NT2/D1 (cell line): Measurements from ENCODE around the gene HIGD1A.

ENCODE experiments used
- SUZ12 ChIP-seq: IDR thresholded peaks from 2 replicates; pipeline ENCODE4 v1.6.1; 2011; ENCODE audit not compliant: insufficient read length, insufficient read depth; ENCODE audit errors: extremely low read depth
- YY1 ChIP-seq: IDR thresholded peaks from 2 replicates; pipeline ENCODE4 v1.6.1; 2011; ENCODE audit not compliant: insufficient read length, insufficient read depth
- ZNF274 ChIP-seq: IDR thresholded peaks from 2 replicates; pipeline ENCODE4 v1.6.1; 2011; ENCODE audit warnings: mild to moderate bottlenecking, low read depth, low read length

DNA sequence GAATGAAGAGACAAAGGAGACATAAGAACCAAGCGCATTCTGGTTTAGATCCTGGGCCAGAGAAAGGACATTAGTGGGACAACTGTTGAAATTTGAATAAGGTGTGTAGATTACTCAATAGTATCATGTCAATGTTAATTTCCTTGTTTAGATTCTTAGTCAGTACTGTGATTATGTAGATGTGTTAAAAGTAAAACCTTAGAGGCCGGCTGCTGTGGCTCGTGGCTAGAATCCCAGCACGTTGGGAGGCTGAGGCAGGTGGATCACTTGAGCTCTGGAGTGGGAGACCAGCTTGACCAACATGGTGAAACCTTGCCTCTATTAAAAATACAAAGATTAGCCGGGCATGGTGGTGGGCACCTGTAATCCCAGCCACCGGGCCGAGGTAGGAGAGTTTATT, 44.7 kb upstream of the HIGD1A start:
- no peak for TF ChIP-seq YY1
- TF ChIP-seq ZNF274 = no peak
- no peak for TF ChIP-seq SUZ12
